Cardiac fibroblast (primary cell): ENCODE results near the gene CD164.
"Not testable (repeated sequence)": the region's sequence is repeated elsewhere in the genome, so short reads cannot be mapped to it uniquely, and the experiment has no call there.

Experiments used
- DNase-seq, 2 donors: peaks; one replicate each; pipeline versions ENCODE4 v3.0.0 to v3.0.0-alpha.2; 2010; ENCODE audit warnings: low read depth in 2 of 2
- H3K4me3 ChIP-seq, 2 donors: replicated peaks in 1 of 2; 1 replicate in 1 of 2; 2 replicates in 1 of 2; pipeline ENCODE4 v1.5.1; 2011; ENCODE audit warnings: low read depth in 2 of 2, low read length in 2 of 2, mild to moderate bottlenecking in 2 of 2, moderate library complexity in 1 of 2
- TF ChIP-seq, protein P1 (sequence below): IDR thresholded peaks from one replicate; pipeline ENCODE4 v1.5.1; 2011; ENCODE audit warnings: low read depth, mild to moderate bottlenecking, low read length, inconsistent platforms

The CD164 gene

DNA sequence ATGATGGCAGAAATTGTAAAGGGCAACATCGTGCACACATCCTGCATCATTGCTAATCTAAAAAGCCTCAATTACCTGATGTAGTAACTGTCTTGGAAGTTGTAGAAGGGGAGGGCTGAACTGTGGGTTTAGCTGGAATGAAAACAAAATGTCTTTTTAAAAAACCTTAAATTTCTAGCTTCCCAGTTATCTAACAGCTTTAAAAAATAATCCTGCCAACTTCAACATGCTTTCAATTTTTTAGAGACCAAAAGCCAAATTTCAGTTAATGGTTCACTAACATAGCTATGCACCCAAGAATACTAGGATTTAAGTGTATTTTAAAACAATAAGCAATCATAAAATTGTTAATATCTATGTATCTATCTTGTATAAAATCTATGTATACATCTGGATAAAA is 11.9 kb downstream of the CD164 start:
- TF ChIP-seq, protein P1, sequence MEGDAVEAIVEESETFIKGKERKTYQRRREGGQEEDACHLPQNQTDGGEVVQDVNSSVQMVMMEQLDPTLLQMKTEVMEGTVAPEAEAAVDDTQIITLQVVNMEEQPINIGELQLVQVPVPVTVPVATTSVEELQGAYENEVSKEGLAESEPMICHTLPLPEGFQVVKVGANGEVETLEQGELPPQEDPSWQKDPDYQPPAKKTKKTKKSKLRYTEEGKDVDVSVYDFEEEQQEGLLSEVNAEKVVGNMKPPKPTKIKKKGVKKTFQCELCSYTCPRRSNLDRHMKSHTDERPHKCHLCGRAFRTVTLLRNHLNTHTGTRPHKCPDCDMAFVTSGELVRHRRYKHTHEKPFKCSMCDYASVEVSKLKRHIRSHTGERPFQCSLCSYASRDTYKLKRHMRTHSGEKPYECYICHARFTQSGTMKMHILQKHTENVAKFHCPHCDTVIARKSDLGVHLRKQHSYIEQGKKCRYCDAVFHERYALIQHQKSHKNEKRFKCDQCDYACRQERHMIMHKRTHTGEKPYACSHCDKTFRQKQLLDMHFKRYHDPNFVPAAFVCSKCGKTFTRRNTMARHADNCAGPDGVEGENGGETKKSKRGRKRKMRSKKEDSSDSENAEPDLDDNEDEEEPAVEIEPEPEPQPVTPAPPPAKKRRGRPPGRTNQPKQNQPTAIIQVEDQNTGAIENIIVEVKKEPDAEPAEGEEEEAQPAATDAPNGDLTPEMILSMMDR, result no peak
- no peak for DNase-seq
- no peak overlapping the region for H3K4me3 ChIP-seq

DNA sequence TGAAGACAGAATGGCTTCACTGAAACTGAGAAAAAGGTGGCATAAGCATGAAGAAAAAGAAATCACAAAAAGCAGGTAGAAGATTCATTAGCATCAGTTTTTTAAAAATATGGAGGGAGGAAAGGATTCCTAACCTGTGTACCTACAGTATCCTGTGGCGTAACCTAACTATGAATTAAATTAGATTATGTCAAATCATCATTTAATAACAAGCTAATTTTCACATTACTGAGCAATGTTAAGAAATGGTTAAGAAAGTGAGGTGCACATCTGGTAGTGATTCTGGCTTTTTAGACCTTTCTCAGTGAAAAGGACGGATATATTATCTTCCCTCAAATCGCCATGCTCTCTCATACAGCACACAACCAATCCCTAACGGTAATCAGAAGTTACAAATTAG is 12.5 kb downstream of the CD164 start:
- H3K4me3 ChIP-seq, result no peak overlapping the region
- TF ChIP-seq, protein P1, result no peak
- DNase-seq, result no peak

DNA sequence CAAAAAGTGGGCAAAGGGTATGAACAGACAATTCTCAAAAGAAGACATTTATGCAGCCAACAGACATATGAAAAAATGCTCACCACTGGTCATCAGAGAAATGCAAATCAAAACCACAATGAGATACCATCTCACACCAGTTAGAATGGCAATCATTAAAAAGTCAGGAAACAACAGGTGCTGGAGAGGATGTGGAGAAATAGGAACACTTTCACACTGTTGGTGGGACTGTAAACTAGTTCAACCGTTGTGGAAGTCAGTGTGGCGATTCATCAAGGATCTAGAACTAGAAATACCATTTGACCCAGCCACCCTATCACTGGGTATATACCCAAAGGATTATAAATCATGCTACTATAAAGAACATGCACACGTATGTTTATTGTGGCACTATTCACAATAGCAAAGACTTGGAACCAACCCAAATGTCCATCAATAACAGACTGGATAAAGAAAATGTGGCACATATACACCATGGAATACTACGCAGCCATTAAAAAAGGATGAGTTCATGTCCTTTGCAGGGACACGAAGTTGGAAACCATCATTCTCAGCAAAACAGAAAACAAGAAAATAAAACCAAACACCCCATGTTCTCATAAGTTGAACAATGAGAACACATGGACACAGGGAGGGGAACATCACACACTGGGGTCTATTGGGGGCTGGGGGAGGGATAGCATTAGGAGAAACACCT is 17.7 kb downstream of the CD164 start:
- not testable (repeated sequence) for H3K4me3 ChIP-seq, DNase-seq

DNA sequence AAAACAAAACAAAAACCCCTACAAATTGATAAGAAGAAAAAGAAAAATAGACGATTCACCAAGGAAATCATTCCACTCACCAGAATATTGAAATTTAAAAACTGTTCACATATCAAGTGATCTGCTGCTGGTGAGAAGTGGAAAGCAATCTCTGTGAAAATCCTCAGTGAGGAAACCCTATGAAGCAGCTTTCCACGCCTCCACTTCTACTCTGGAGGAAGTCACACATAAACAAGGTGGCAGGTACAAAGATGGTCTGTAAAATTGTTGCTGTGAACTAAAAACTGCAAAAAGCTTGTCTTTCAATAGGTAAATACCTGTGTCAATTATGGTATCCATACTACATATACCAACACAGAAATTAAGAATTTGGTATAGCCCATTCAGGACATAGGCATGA is 18.5 kb downstream of the CD164 start:
- H3K4me3 ChIP-seq, result no peak overlapping the region
- TF ChIP-seq, protein P1, result no peak
- DNase-seq, result no peak

DNA sequence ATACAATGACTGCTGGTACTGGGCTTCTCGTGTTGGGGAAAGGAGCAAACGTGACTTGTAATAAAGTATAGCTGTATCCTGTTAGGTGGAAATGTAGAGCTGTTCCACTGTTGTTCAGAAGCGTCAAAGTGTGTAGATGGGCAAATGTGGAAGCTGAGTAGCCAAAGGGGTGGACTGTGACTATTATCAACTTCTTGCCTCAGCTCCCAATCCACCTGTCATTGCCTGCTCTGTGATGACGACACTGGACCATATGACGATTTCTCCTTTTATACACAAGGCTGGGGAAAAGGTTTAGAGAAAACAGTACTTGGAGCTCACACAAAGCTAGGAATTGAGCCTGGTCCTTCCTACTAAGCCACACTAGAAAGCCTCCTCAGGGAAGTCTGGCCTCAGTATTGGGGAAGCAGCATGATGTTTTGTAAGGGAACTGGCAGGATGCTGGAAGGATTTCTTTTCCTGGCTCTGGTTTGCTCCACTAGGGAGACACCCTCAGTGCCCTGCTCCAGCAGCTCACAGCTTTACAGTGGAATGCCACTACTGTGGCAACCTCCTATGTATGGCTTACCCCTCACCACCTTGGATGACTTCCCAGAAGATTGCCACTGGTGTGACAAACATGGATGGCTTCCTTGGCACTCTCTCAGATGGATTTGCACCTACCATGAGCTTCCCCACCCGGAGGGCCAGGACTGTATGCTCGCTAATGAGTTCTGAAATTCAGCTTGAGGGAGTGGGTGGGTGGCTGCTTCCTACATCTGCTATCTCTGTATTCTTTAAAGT is 20.0 kb downstream of the CD164 start:
- no peak overlapping the region for H3K4me3 ChIP-seq
- DNase-seq, result no peak
- TF ChIP-seq, protein P1, result no peak

DNA sequence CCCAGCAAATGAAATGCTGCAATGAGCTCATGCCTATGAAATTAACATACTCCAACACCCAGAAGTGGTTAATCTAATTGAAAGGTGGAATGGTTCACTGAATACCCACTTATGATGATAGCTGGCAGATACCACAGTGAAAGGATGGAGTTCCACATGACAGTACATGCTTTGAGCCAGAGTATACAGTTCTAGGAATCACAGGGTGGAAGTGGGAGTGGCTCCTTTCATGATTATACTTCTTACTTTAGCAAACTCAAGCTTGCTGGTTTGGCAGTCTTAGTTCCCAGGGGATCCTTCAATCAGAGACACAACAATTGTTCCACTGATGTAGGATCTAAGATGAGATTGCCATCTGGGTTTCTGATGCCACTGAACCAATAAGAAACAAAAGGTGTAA is 21.5 kb downstream of the CD164 start:
- no peak for DNase-seq
- H3K4me3 ChIP-seq, result no peak overlapping the region
- TF ChIP-seq, protein P1, result no peak

DNA sequence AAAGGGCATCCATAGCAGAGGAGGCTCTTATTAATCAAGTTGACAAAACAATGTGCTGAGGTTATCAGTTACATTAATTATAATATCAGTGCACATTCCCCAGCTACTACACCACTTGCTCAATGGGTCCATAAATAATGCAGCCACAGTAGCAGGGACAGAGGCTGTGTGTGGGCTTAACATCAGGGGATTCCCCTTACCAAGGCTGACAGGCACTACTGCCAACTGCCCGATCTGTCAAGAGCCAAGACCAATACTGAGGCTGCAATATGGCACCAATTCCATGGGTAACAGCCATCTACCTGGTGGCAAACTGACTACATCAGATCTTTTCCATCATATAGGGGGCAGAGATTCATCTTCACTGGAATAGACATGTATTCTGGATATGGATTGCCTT is 22.0 kb downstream of the CD164 start:
- no peak overlapping the region for H3K4me3 ChIP-seq
- no peak for DNase-seq
- TF ChIP-seq, protein P1, result no peak
